Measurements from ENCODE around the gene SLC37A1. TPM values are rescaled to one million over a fixed set of nuclear protein-coding genes. Genes with fewer than 3 reads are reported as not detected.

SLC37A1 gene
- total RNA-seq, 1 donor from 2014 or later = 60.2 TPM

DNA sequence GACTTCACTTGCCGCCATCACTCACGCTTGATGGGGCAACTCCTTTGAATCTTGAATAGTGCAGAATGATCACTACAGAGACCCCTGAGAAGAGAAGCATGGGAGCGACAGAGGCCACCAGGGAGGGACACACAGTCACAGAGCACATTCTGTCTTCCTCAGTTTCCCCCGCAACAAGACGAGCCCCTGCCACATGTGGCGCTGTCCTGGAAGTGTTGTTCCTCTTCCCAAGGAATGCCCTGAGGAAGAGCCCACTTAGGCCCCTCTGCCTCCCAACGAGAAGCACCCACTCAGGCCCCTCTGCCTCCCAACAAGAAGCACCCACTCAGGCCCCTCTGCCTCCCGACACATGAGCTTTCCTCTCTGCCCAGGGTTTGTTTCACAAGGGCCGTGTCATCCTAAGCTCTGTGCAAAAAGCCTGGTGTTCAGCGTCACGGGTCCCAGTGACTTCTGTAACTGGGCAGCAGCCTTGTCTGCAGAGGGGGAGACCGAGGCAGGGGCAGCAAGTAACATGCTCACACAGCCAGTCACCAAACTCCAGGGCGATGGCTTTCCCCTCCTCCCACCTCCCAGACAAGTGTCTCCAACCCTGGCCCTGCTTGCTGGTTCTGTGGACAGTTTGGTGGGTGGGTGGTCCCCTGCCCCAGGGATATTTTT, 19.8 kb downstream of the SLC37A1 start:
- Mint-ChIP-seq H3K27ac (no peak overlapping the region), H3K27me3 (no peaks in the 10 kb centered on the region)

DNA sequence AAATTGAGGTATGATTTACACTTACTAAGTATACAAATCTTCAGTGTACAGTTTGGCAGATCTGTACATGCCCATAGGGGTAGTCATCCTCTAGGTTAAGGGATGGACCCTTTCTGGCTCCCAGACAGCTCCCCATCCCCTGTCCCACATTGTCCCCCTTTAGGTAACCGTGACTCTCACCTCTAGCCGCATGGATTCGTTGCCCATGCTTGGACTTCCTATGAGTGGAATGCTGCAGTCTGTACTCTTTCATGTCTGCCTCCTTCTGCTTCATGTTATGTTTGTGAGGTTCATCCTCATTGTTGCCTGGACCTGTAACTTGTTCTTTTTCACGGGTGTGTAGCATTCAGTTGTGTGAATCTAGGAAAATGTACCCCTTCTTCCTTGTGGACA, 20.3 kb downstream of the SLC37A1 start:
- Mint-ChIP-seq H3K9me3 (ENCODE audit: low read depth) (no peaks in the 10 kb centered on the region), H3K27me3 (no peaks in the 10 kb centered on the region), H3K4me3 (ENCODE audit: low read depth) (no peak overlapping the region), H3K4me1 (ENCODE audit: low read depth) (peaks cover 5% of the 10 kb centered on the region), H3K36me3 (ENCODE audit: insufficient read depth) (peaks cover 23% of the 10 kb centered on the region), H3K27ac (no peak overlapping the region)
- no peak for DNase-seq (ENCODE audit: low spot score, unreplicated experiment)
- TF ChIP-seq, protein P1, sequence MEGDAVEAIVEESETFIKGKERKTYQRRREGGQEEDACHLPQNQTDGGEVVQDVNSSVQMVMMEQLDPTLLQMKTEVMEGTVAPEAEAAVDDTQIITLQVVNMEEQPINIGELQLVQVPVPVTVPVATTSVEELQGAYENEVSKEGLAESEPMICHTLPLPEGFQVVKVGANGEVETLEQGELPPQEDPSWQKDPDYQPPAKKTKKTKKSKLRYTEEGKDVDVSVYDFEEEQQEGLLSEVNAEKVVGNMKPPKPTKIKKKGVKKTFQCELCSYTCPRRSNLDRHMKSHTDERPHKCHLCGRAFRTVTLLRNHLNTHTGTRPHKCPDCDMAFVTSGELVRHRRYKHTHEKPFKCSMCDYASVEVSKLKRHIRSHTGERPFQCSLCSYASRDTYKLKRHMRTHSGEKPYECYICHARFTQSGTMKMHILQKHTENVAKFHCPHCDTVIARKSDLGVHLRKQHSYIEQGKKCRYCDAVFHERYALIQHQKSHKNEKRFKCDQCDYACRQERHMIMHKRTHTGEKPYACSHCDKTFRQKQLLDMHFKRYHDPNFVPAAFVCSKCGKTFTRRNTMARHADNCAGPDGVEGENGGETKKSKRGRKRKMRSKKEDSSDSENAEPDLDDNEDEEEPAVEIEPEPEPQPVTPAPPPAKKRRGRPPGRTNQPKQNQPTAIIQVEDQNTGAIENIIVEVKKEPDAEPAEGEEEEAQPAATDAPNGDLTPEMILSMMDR (IDR thresholded peaks at IDR 0.05; ENCODE audit: unreplicated experiment) = no peak

More for the DNA sequence above, 19.8 kb downstream of the SLC37A1 start:
- TF ChIP-seq, protein P1 (IDR thresholded peaks at IDR 0.05; ENCODE audit: unreplicated experiment) = no peak
- DNase-seq (ENCODE audit: low spot score, unreplicated experiment) = no peak
- H3K4me3 Mint-ChIP-seq (ENCODE audit: low read depth) = no peak overlapping the region
- no peaks in the 10 kb centered on the region for H3K9me3 Mint-ChIP-seq (ENCODE audit: low read depth)
- peaks cover 21% of the 10 kb centered on the region for H3K36me3 Mint-ChIP-seq (ENCODE audit: insufficient read depth)
- peaks cover 5% of the 10 kb centered on the region for H3K4me1 Mint-ChIP-seq (ENCODE audit: low read depth)

DNA sequence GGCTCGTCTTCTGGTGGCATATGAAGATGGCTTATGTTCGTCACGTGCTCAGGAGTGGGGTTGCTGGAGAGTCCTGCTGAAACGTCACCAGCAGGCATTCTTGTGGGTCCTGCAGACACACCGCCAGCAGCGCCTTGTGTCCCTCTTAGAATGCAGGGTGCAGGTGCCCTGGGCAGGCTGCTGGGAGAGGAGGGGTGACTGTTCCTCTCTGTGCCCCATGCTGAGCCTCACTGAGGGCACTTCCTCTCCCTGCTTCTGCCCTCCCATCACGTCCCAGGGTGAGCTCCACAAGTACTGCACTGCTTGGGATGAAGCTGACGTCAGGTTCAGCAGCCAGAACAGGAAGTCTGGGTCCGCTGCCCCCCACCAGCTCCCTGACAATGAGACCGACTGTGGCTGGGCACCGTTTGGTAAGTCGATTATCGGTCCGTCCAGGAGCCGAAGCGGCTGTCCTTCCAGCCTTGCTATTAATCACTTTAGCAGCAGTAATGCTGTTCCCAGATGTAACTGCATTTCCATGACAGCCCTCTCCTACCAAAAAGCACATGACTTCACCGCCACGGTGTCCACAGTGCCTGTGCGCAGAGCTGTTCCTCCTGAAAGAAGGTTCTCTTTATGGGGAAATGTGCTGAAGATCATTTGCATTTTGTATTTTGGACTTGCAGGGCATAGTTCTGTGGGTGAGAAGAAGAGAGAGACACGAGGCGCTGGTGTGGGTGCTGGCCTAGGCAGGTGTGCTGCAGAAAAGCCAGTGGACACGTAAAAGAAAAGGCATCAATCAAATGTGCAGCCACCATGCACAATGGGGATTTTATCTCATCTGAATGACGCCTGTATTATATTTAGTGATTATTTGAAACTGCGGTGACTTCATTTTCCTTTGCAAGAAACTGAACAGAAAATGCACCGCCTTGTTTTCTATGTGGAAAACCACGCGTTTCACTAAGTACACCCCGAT, 21.0 kb downstream of the SLC37A1 start:
- peaks cover 5% of the 10 kb centered on the region for H3K4me1 Mint-ChIP-seq (ENCODE audit: low read depth)
- TF ChIP-seq, protein P1 (IDR thresholded peaks at IDR 0.05; ENCODE audit: unreplicated experiment) = no peak
- H3K9me3 Mint-ChIP-seq (ENCODE audit: low read depth) = no peaks in the 10 kb centered on the region
- no peak overlapping the region for H3K27ac Mint-ChIP-seq
- DNase-seq (ENCODE audit: low spot score, unreplicated experiment) = no peak
- no peak overlapping the region for H3K4me3 Mint-ChIP-seq (ENCODE audit: low read depth)
- H3K36me3 Mint-ChIP-seq (ENCODE audit: insufficient read depth) = peaks cover 21% of the 10 kb centered on the region
- no peaks in the 10 kb centered on the region for H3K27me3 Mint-ChIP-seq

DNA sequence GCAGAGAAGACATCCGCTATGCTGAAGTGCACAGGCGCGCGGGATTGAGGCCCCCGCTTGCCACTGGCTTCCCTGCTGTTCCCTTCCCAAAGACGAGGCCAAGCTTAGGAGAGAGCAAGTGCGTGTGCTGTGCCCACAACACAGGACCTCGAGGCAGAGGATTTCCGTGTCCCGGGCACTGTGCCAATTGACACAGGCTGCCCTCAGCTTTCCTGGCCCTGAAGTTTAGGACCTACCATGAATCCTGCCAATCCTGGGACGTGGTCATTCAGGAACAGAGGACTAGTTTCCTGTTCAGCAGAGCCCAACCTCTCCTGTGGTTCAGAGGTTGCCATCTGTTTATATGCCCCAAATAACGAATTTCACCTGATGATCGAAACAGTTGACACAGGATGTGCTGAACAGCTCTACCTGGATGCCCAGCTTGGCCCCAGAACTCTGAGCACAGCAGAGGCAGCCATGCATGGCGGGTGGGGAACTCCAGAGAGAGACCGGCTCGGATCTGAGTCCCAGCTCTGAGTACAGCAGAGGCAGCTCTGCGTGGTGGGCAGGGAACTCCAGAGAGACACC, 22.0 kb downstream of the SLC37A1 start:
- H3K27ac Mint-ChIP-seq = no peak overlapping the region
- no peaks in the 10 kb centered on the region for H3K9me3 Mint-ChIP-seq (ENCODE audit: low read depth)
- no peaks in the 10 kb centered on the region for H3K27me3 Mint-ChIP-seq
- TF ChIP-seq, protein P1 (IDR thresholded peaks at IDR 0.05; ENCODE audit: unreplicated experiment) = no peak
- H3K36me3 Mint-ChIP-seq (ENCODE audit: insufficient read depth) = peaks cover 20% of the 10 kb centered on the region
- DNase-seq (ENCODE audit: low spot score, unreplicated experiment) = no peak
- peaks cover 3% of the 10 kb centered on the region for H3K4me1 Mint-ChIP-seq (ENCODE audit: low read depth)
- no peak overlapping the region for H3K4me3 Mint-ChIP-seq (ENCODE audit: low read depth)

DNA sequence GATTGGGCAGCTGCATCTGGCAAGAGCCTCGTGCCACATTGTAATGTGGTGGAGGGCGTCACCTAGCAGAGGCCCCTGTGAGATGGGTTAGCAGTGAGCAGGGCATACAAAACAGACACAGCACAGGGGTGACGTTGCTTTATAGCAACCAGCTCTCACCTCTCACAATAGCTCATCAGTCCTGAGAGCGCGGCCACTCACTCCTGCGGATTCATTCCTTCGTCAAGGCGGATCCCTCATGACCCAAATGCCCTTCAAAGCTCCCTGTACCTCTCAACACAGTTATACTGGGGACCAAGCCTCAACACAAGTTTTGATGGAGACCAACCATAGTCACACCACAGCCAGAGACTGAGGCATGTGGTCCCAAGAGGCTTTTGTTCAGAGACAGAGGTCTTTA, 22.9 kb downstream of the SLC37A1 start:
- Mint-ChIP-seq H3K36me3 (ENCODE audit: insufficient read depth) (peaks cover 22% of the 10 kb centered on the region), H3K27ac (no peak overlapping the region), H3K4me3 (ENCODE audit: low read depth) (no peak overlapping the region), H3K4me1 (ENCODE audit: low read depth) (peaks cover 2% of the 10 kb centered on the region), H3K27me3 (no peaks in the 10 kb centered on the region), H3K9me3 (ENCODE audit: low read depth) (no peaks in the 10 kb centered on the region)
- no peak for DNase-seq (ENCODE audit: low spot score, unreplicated experiment)
- TF ChIP-seq, protein P1 (IDR thresholded peaks at IDR 0.05; ENCODE audit: unreplicated experiment) = no peak
